Right forelimb (tissue), 1 donor: ENCODE measurements around the gene TCEAL3.
"Not testable (repeated sequence)": the region's sequence is repeated elsewhere in the genome, so short reads cannot be mapped to it uniquely, and the experiment has no call there.

ENCODE experiments used
- DNase-seq: peaks from one replicate; pipeline ENCODE4 v3.0.0-alpha.2; 2018

Gene TCEAL3

GRCh38 chrX:103628386-103629317, 20.9 kb downstream of the TCEAL3 start, which contains the start of gene TCEAL1:
Gene TCEAL1, plus strand, starts transcription at chrX:103628975. Its CDS starts 942 bp downstream, at chrX:103629917.
- peak; percentile 79 for DNase-seq

GRCh38 chrX:103629318-103630170, 21.8 kb downstream of the TCEAL3 start:
- DNase-seq, result peak; percentile 87

- DNase-seq, result no peak
Observed at GRCh38 chrX:103630171-103630511, 22.4 kb downstream of the TCEAL3 start.

GRCh38 chrX:103631145-103631544, 23.4 kb downstream of the TCEAL3 start:
- no peak for DNase-seq

- no peak for DNase-seq
Observed at GRCh38 chrX:103635436-103635835, 27.7 kb downstream of the TCEAL3 start.

- DNase-seq, result no peak
Observed at GRCh38 chrX:103637604-103638338, 30.0 kb downstream of the TCEAL3 start.

DNA sequence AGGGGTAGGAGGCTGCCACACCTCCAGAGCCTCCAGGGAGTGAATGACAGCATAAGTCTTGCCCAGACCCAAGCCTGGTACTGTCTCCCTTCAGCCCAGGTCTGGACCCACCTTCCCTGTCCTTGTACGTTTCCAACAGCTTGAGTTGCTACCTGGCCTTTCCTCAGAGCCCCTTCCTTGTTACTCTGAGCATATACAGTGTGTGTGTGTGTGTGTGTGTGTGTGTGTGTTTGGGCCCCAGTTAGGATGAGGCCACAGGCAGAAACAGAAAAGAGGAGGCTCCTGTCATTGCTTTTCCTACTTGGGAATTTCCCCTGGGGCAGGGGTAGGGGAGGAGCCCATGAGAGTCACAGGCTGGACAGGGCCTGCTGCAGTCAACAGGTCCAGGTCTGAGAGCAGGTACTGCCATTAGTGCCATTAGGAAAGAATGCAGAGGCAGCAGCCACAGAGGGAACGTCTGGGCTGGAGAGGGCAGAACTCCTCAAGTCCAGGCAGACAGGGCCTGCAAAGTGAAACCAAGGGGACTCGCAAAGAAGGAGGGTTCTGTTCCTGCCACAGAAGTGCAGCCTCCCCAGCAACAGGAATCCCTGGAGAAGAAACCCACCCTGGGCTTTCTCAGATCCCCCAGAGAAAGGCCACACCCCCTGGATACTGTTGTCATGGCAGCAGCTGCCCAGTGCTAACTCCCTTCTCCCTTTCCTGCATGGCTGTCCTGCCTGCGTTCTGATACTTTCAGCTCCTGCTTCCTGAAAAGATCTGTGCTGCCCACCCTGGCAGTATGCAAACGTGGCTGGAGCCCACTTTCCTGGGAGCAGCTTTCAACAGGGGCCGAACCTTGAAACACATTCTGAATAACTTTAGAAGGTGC, 30.9 kb downstream of the TCEAL3 start:
- not testable (repeated sequence) for DNase-seq

DNA sequence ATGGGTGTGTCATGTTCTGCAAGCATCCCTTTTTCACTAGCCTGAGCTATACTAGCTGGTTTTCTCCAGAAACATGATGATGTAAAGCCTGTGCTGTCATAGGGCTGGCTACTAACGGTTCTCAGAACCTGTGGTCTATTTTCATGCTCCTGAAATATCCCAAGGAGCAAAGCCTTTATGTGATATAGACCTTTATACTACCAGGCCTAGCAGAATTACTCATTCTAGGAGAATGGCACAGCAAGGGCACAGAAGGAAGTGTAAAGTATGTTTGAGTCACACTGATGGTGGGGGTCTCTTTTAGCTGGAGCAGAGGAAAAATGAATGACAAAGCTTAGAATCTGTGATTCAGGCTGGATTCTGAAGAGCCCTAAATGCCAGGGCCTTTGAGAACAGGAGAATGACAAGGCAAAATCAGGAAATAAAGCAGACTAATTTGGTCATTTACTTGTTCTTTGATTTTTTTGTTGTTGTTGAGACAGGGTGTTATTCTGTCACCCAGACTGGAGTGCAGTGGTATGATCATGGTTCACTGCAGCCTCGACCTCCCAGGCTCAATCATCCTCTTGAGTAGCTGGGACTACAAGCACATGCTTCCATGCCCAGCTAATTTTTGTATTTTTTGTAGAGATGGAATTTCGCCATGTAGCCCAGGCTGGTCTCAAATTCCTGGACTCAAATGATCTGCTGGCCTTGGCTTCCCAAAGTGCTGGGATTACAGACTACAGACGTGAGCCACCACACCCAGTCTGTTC, 32.8 kb downstream of the TCEAL3 start:
- no peak for DNase-seq

GRCh38 chrX:103644125-103644524, 36.4 kb downstream of the TCEAL3 start:
- DNase-seq, result no peak

GRCh38 chrX:103647630-103648029, 39.9 kb downstream of the TCEAL3 start:
- no peak for DNase-seq

GRCh38 chrX:103651151-103651773, 43.5 kb downstream of the TCEAL3 start:
- DNase-seq, result no peak

DNA sequence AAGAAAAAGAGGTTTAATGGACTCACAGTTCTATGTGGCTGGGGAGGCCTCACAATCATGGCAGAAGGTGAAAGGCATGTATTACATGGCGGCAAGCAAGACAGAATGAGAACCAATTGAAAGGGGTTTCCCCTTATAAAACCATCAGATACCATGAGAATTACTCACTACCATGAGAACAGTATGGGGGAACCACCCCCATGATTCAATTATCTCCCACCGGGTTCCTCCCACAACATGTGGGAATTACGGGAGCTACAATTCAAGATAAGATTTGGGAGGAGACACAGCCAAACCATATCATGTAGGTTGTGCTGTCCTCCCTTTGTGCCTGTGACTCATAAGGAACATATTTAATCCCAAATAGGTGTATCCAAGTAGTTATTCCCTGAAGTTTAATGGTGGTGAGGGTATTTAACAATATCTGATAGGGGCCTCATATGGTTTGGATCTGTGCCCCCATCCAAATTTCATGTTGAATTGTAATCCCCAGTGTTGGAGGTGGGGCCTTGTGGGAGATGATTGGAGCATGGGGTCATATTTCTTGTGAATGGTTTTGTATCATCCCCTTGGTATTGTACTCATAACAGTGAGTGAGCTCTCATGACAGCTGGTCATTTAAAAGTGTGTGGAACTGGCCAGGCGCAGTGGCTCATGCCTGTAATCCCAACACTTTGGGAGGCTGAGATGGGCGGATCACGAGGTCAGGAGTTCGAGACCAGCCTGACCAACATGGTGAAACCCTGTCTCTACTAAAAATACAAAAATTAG, 47.7 kb downstream of the TCEAL3 start:
- DNase-seq, result not testable (repeated sequence)

DNA sequence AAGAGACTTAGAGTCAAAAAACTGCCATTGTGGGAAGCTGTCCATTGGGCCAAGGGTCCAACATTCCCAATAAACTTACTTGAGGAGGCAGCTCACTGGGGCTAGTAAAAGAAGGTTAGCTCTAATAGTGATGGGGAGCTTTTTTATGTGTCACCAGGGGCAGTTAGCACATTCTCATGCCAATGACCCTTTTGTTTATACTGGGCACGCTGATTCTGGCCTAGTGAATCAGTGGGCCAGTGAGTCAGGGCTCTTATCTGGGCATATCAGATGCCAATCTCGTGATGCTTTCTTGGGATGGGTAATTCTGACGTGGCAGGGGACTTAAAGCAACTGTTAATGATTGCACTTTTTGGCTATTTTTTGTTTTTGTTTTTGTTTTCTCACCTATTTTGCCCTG, 48.9 kb downstream of the TCEAL3 start:
- DNase-seq, result no peak

DNA sequence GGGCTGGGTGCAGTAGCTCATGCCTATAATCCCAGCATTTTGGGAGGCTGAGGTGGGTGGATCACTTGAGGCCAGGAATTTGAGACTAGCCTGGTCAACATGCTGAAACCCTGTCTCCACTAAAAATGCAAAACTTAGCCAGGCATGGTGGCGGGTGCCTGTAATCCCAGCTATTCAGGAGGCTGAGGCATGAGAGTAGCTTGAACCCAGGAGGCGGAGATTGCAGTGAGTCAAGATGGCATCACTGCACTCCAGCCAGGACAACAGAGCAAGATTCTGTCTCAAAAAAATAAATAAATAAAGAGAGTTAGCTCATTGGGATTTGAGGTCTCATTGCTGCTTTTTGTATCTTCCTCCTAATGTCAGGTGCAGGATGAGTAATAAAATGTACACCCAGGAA, 49.3 kb downstream of the TCEAL3 start:
- DNase-seq, result not testable (repeated sequence)

DNA sequence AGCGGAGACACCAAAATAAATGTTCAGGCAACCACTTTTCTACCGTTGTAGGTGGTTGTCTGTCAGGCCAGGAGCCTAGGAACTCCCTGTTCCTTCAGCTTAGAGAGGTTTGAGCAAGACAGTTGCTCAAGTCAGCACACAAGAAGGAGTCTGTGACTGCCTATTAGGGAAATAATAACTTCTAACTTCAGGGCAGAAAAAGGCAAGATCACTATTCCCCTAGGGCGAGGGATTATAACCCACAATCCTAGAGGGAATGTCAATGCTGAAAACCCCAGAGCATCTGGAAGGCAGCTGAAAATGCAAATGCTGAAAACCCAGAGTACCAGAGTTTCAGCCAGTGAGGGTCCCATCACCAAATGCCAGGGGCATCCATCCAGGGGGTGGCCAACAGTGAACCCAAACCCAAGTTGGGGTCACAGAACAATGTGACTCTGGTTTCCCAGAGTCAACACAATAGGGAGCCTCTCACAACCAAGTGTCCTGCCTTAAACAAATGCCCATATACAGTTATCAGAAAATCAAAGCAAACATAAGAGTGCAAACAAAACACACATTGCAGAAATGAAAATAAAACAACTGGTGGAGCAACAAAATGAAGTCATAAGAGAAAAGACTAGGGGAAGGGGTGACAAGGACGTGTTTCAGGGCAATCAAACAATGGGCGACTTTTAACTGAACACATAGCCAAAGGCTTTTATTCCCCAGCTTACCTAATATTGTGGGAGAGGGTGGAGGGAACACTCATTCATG, 51.1 kb downstream of the TCEAL3 start:
- DNase-seq, result no peak

GRCh38 chrX:103659460-103659859, 51.7 kb downstream of the TCEAL3 start:
- not testable (repeated sequence) for DNase-seq
